OCI-LY1 (cell line): Measurements from ENCODE around the gene SMARCAL1.

Experiments
- H2AFZ ChIP-seq: fragments of 200-600 bp; sonication (generic), shearing (Covaris generic); 2 replicates; pipeline ENCODE4 v1.6.0; 2014; ENCODE audit warnings: antibody characterized with exemption, mild to moderate bottlenecking, low read length
- H3F3A ChIP-seq: fragments of 200-600 bp; sonication (generic), shearing (Covaris generic); 2 replicates; pipeline ENCODE4 v1.6.0; 2014; ENCODE audit warnings: mild to moderate bottlenecking, antibody characterized with exemption, low read length, moderate library complexity; ENCODE audit not compliant: insufficient read depth
- H3K27ac ChIP-seq: fragments of 200-600 bp; sonication (generic); 2 replicates; pipeline ENCODE4 v1.5.1; 2014; ENCODE audit warnings: low read length, mixed run types, mild to moderate bottlenecking, low read depth; ENCODE audit not compliant: poor library complexity, severe bottlenecking
- H3K27me3 ChIP-seq: fragments of 200-600 bp; sonication (generic); 2 replicates; pipeline ENCODE4 v1.6.0; 2014; ENCODE audit warnings: antibody characterized with exemption, mild to moderate bottlenecking, low read length, moderate library complexity; ENCODE audit not compliant: insufficient read depth
- H3K36me3 ChIP-seq: fragments of 200-600 bp; sonication (generic); 2 replicates; pipeline ENCODE4 v1.6.1; 2014; ENCODE audit warnings: mild to moderate bottlenecking, antibody characterized with exemption, low read length, moderate library complexity, mixed read lengths; ENCODE audit not compliant: insufficient read depth
- H3K4me1 ChIP-seq: fragments of 200-600 bp; sonication (generic); 2 replicates; pipeline ENCODE4 v1.5.1; 2014; ENCODE audit warnings: mild to moderate bottlenecking, low read length, moderate library complexity; ENCODE audit not compliant: insufficient read depth, severe bottlenecking
- H3K4me2 ChIP-seq: fragments of 200-600 bp; sonication (generic), shearing (Covaris generic); 2 replicates; pipeline ENCODE4 v1.6.1; 2014; ENCODE audit warnings: low read length
- H3K4me3 ChIP-seq: fragments of 200-600 bp; sonication (generic); 2 replicates; pipeline ENCODE4 v1.5.1; 2014; ENCODE audit warnings: low read length, low read depth, mild to moderate bottlenecking, mixed read lengths; ENCODE audit not compliant: poor library complexity, severe bottlenecking
- H3K79me2 ChIP-seq: fragments of 200-600 bp; shearing (Covaris generic); 2 replicates; pipeline ENCODE4 v1.6.1; 2016; ENCODE audit warnings: mixed run types, low read length, mixed read lengths; ENCODE audit not compliant: insufficient read depth
- H3K9ac ChIP-seq: fragments of 200-600 bp; sonication (generic), shearing (Covaris generic); 2 replicates; pipeline ENCODE4 v1.6.1; 2014; ENCODE audit warnings: mild to moderate bottlenecking, low read length, mixed read lengths
- H3K9me2 ChIP-seq: fragments of 200-600 bp; sonication (generic), shearing (Covaris generic); 2 replicates; pipeline ENCODE4 v1.6.1; 2014; ENCODE audit warnings: low read depth, mild to moderate bottlenecking, low read length, mixed read lengths
- H3K9me3 ChIP-seq: fragments of 200-600 bp; shearing (Covaris generic); 2 replicates; pipeline ENCODE4 v1.6.1; 2014; ENCODE audit warnings: low read length, mixed read lengths
- H4K20me1 ChIP-seq: fragments of 200-600 bp; sonication (generic), shearing (Covaris generic); 2 replicates; pipeline ENCODE4 v1.6.0; 2016; ENCODE audit warnings: mild to moderate bottlenecking, low read length; ENCODE audit not compliant: insufficient read depth
- CTCF ChIP-seq: fragments of 200-600 bp; sonication (generic), shearing (Covaris generic); IDR thresholded peaks from 2 replicates; pipeline ENCODE4 v1.5.1; 2017; ENCODE audit warnings: mild to moderate bottlenecking, antibody characterized with exemption, low read length, moderate library complexity, mixed read lengths
- EZH2 ChIP-seq: fragments of 200-600 bp; sonication (generic), shearing (Covaris generic); IDR thresholded peaks from 2 replicates; pipeline ENCODE4 v1.8.0; 2017; ENCODE audit warnings: borderline replicate concordance, mixed run types, mild to moderate bottlenecking, antibody characterized with exemption, low read length, moderate library complexity, mixed read lengths

The SMARCAL1 gene

GRCh38 chr2:216475767-216476166 is 63.5 kb downstream of the SMARCAL1 start:
- Histone ChIP-seq H3K4me1 (no peaks in the 10 kb centered on the region), H3K9me2 (no peaks in the 10 kb centered on the region), H3K4me3 (no peak overlapping the region), H2AFZ (no peak overlapping the region), H3K27me3 (no peaks in the 10 kb centered on the region), H3K27ac (no peak overlapping the region), H3K36me3 (peaks cover 18% of the 10 kb centered on the region; the same call in 1 of the 2 replicates), H3F3A (no peaks in the 10 kb centered on the region), H3K79me2 (no peaks in the 10 kb centered on the region), H3K4me2 (no peak overlapping the region), H3K9me3 (no peaks in the 10 kb centered on the region), H4K20me1 (no peaks in the 10 kb centered on the region), H3K9ac (no peak overlapping the region)
- TF ChIP-seq CTCF (no peak), EZH2 (no peak)

GRCh38 chr2:216477283-216478035 is 65.2 kb downstream of the SMARCAL1 start:
- Histone ChIP-seq H3K27me3 (no peaks in the 10 kb centered on the region), H3K4me1 (no peaks in the 10 kb centered on the region), H3K79me2 (no peaks in the 10 kb centered on the region), H3K4me3 (no peak overlapping the region), H3K9ac (no peak overlapping the region), H3K27ac (no peak overlapping the region), H3K36me3 (peaks cover 25% of the 10 kb centered on the region), H3K9me2 (no peaks in the 10 kb centered on the region), H3K4me2 (no peak overlapping the region), H3F3A (no peaks in the 10 kb centered on the region), H2AFZ (no peak overlapping the region), H3K9me3 (no peaks in the 10 kb centered on the region), H4K20me1 (no peaks in the 10 kb centered on the region)
- TF ChIP-seq CTCF (no peak), EZH2 (no peak)

GRCh38 chr2:216478151-216478550 is 65.9 kb downstream of the SMARCAL1 start:
- no peaks in the 10 kb centered on the region for H4K20me1 ChIP-seq
- no peak overlapping the region for H3K9ac ChIP-seq
- no peak for TF ChIP-seq CTCF
- no peak for TF ChIP-seq EZH2
- H3K27ac ChIP-seq, result no peak overlapping the region
- no peaks in the 10 kb centered on the region for H3K9me2 ChIP-seq
- no peak overlapping the region for H2AFZ ChIP-seq
- no peaks in the 10 kb centered on the region for H3K27me3 ChIP-seq
- H3K9me3 ChIP-seq, result no peaks in the 10 kb centered on the region
- H3K4me1 ChIP-seq, result no peaks in the 10 kb centered on the region
- no peaks in the 10 kb centered on the region for H3K79me2 ChIP-seq
- H3K4me2 ChIP-seq, result no peak overlapping the region
- H3F3A ChIP-seq, result no peaks in the 10 kb centered on the region
- H3K36me3 ChIP-seq, result peaks cover 32% of the 10 kb centered on the region
- no peak overlapping the region for H3K4me3 ChIP-seq
